ENCODE measurements around the gene CARD11.

Gene CARD11

DNA sequence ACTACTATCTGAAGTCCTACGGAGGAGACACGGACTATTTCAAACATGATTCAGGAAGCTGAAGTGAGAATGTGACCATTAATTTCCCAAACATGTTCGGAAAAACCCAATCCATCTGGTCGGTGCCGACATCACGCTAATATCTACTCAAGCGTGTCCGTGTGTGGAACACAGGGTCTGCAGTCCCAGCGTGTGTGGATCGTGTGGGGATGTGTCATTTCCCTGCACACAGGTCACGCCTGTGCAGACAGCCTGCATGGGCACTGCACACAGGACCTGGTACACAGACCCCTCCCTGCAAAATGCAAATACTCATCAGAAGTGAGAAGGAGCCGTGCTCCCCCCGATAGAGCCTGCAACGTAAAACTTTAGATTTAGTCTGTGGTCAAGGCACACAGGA is 57.8 kb downstream of the CARD11 start:
- TF ChIP-seq, protein P1, sequence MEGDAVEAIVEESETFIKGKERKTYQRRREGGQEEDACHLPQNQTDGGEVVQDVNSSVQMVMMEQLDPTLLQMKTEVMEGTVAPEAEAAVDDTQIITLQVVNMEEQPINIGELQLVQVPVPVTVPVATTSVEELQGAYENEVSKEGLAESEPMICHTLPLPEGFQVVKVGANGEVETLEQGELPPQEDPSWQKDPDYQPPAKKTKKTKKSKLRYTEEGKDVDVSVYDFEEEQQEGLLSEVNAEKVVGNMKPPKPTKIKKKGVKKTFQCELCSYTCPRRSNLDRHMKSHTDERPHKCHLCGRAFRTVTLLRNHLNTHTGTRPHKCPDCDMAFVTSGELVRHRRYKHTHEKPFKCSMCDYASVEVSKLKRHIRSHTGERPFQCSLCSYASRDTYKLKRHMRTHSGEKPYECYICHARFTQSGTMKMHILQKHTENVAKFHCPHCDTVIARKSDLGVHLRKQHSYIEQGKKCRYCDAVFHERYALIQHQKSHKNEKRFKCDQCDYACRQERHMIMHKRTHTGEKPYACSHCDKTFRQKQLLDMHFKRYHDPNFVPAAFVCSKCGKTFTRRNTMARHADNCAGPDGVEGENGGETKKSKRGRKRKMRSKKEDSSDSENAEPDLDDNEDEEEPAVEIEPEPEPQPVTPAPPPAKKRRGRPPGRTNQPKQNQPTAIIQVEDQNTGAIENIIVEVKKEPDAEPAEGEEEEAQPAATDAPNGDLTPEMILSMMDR (IDR thresholded peaks at IDR 0.05) = no peak

DNA sequence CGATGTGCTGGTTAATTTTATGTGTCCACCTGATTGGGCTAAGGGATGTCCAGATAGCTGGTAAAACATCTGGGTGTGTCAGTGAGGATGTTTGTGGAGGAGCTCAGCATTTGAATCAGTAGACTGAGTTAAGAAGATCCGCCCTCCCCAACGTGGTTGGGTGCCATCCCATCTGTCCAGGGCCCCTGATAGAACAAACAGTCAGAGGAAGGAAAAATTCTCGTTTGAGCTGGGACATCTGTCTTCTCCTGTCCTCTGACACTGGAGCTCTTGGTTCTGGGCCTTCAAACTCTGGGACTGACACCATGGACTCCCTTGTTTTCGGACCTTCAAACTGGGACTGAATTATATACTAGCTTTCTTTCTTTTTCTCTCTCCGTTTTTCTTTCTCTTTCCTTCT is 59.6 kb downstream of the CARD11 start:
- TF ChIP-seq, protein P1 (IDR thresholded peaks at IDR 0.05) = no peak

DNA sequence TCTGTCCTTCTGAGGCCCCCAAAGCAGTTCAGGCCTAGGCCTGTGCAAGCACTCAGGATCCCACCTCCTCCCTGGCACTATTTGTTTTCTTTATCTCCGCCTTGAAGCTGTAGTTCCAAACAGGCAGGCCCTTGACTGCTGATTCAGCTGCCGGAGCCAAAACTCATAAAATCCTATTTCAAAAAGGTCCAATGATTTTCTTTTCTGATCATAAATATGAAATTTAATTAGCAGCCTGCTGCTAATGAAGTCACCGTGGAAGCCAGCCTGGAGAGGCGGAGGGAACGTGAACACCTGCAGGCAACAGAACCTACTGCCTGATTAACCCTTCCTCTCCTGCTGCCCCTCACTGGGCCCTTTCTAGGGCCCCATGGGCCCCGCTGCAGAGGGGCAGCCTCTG is 60.1 kb downstream of the CARD11 start:
- TF ChIP-seq, protein P1 (IDR thresholded peaks at IDR 0.05) = no peak

DNA sequence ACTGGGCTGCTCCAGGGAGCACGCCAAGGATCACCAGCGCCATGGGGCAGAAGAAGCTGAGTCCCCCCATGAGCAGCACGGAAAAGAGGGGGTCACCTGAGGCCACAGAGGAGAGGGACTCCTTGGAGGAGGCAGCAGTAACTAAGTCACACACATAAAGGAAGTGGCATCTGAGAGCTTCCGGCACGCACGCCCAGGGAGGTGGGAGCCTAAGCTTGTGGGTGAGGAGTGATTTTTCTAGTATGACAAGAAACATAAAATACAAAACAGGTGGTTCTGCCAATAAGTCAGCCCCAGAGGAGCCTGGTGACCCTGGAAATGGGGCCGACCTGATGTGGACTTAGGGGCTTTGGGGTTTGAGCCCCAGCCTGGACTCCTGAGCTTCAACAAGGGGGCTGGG is 60.8 kb downstream of the CARD11 start:
- TF ChIP-seq, protein P1 (IDR thresholded peaks at IDR 0.05) = no peak

DNA sequence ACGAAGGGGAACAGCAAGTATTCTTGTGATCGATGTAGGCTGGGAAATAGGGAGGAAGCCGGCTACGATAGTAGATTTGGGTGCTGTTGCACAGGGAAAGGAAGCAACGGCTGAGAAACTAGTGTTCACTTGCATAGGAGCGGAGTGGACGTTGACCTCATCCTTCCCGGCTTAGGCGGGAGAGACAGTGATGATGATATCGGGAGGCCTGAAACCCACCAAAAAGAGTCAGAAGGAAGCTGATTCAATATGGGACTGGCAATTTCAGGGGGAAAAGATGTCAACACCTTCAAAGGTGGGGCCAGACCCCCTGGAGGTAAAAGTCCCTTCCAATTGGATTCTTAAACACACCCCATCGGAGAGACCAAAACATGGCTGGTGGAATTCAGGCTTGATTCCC is 61.3 kb downstream of the CARD11 start:
- TF ChIP-seq, protein P1 (IDR thresholded peaks at IDR 0.05) = no peak

DNA sequence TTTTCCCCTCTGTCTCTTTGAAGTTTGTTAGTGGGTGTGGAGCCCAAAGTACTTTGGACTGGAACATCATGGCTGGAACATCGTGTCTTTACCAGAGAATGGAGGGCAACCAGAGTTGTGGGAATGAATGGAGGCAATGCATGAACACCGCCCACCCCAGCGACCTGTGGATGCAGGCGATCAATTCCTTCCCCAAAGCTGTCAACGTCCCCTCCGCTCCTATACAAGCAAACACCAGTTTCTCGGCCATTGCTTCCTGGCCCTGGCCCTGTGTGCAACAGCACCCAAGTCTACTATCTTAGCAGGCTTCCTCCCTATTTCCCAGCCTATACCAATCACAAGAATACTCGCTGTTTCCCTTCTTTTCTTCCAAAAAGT is 62.6 kb downstream of the CARD11 start:
- TF ChIP-seq, protein P1 (IDR thresholded peaks at IDR 0.05) = no peak

DNA sequence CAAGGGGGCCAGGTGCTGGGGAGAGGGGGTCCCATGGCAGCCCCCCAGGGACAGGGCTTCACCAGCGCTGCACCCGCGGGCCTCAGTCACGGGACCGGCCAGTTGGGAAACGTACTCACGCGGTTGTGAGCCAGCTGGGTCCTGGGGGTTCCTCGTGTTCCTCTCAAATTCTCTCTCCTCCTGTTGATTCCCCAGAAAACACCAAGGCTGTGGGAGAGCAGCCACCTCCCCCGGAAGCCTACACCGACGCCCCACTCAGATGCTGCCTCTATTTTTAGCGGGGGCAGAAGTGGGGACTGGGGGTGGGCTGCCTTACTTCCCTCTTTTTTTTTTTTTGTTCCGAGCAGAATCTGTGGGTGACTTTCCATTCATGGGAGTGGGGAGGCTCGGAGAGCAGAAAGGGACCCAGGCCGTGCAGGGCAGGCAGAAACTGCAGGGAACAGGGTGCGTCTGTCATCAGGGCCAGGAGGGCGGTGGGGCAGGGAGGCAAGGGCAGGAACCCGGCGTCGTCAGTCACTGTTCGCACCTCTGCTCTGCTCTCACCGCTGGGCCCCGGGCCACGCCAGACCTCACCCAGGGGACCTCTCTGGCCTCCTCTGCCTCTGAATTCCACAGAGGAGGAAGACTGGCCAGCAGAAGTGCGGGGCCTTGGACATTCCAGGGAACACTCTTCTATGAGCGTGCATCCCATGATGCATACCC is 63.1 kb downstream of the CARD11 start:
- TF ChIP-seq, protein P1 (IDR thresholded peaks at IDR 0.05) = no peak

DNA sequence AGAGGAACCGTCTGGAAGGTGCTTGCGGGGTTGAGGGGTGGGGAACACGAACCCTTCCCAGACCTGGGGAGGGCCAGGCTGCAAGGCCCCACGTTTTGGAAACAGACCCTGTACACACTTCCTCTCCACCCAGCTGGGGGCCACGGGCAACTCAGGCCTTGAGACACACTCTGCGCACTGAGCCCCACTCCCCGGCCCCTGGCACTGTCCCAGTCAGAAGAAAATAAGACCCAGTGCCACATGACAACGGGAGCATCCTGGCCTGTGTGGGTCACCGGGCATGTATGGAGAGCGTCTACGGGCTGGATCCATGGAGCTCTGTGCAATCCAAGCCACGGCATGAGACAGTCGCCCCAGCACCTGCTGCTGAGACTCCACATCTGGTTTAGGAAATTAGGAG is 63.7 kb downstream of the CARD11 start:
- TF ChIP-seq, protein P1 (IDR thresholded peaks at IDR 0.05) = no peak

Data from LNCAP (cell line).